Activated CD8-positive, alpha-beta memory T cell treated with anti-CD3 and anti-CD28 coated beads, Interleukin-2, amount 50 U/mL, for 4 hours (primary cell): Measurements from ENCODE around the gene LRP1B.

ENCODE experiments used
- DNase-seq: peaks from one replicate; pipeline ENCODE4 v3.0.0-alpha.2; 2020

LRP1B gene

GRCh38 chr2:140759426-140760156 lies 1371.2 kb downstream of the LRP1B start:
- no peak for DNase-seq

- DNase-seq = no peak
Observed at GRCh38 chr2:140747665-140748064, 1383.2 kb downstream of the LRP1B start.

GRCh38 chr2:140747090-140747489 lies 1383.7 kb downstream of the LRP1B start:
- DNase-seq = no peak

GRCh38 chr2:140744379-140744778 lies 1386.4 kb downstream of the LRP1B start:
- no peak for DNase-seq

- no peak for DNase-seq
Observed at GRCh38 chr2:140737006-140737405, 1393.8 kb downstream of the LRP1B start.

GRCh38 chr2:140734992-140735391 lies 1395.8 kb downstream of the LRP1B start:
- no peak for DNase-seq

GRCh38 chr2:140718999-140719398 lies 1411.8 kb downstream of the LRP1B start:
- DNase-seq = no peak

- no peak for DNase-seq
Observed at GRCh38 chr2:140717481-140717880, 1413.3 kb downstream of the LRP1B start.

- DNase-seq = no peak
Observed at GRCh38 chr2:140714586-140714985, 1416.2 kb downstream of the LRP1B start.

- DNase-seq = no peak
Observed at GRCh38 chr2:140711867-140712266, 1418.9 kb downstream of the LRP1B start.

GRCh38 chr2:140701726-140702125 lies 1429.1 kb downstream of the LRP1B start:
- no peak for DNase-seq

- DNase-seq = no peak
Observed at GRCh38 chr2:140698636-140699035, 1432.2 kb downstream of the LRP1B start.

- no peak for DNase-seq
Observed at GRCh38 chr2:140696449-140696848, 1434.4 kb downstream of the LRP1B start.

GRCh38 chr2:140695155-140695554 lies 1435.7 kb downstream of the LRP1B start:
- no peak for DNase-seq

- no peak for DNase-seq
Observed at GRCh38 chr2:140687825-140688224, 1443.0 kb downstream of the LRP1B start.

GRCh38 chr2:140683658-140684057 lies 1447.2 kb downstream of the LRP1B start:
- DNase-seq = no peak

GRCh38 chr2:140680862-140681261 lies 1450.0 kb downstream of the LRP1B start:
- DNase-seq = no peak

- no peak for DNase-seq
Observed at GRCh38 chr2:140679752-140680151, 1451.1 kb downstream of the LRP1B start.

GRCh38 chr2:140669911-140670310 lies 1460.9 kb downstream of the LRP1B start:
- no peak for DNase-seq

GRCh38 chr2:140667203-140667602 lies 1463.6 kb downstream of the LRP1B start:
- no peak for DNase-seq

- DNase-seq = no peak
Observed at GRCh38 chr2:140662504-140662903, 1468.3 kb downstream of the LRP1B start.

- no peak for DNase-seq
Observed at GRCh38 chr2:140658760-140659692, 1471.8 kb downstream of the LRP1B start.

GRCh38 chr2:140657657-140658056 lies 1473.2 kb downstream of the LRP1B start:
- DNase-seq = no peak

- no peak for DNase-seq
Observed at GRCh38 chr2:140654565-140654964, 1476.3 kb downstream of the LRP1B start.
